Measurements from ENCODE around the gene FNDC3B. TPM values are rescaled to one million over a fixed set of nuclear protein-coding genes. Genes with fewer than 3 reads are reported as not detected.

Gene FNDC3B
- total and polyA plus RNA-seq, 2 of the 8 experiments (the other 6 are each of a cell fraction or from before 2014, with no cell fraction given) = 14.1 to 44.4 TPM

- Histone ChIP-seq H3K4ac (replicated peaks; ENCODE audit: insufficient read length, low read depth, low read length) (no peak overlapping the region), H2BK20ac (ENCODE audit: low read length) (no peak overlapping the region), H2BK15ac (ENCODE audit: low read length) (no peak overlapping the region), H3K36me3 (ENCODE audit: control insufficient read depth in 2 of 4, insufficient read depth in 4 of 4, low read length in 3 of 4) (no peaks in the 10 kb centered on the region), H2BK120ac (replicated peaks; ENCODE audit: low read depth, low read length) (no peak overlapping the region), H2BK12ac (ENCODE audit: low read depth, low read length) (no peak overlapping the region), H4K20me1 (replicated peaks in 1 of 2; ENCODE audit: control insufficient read depth in 1 of 2, insufficient read depth in 2 of 2, low read length in 2 of 2) (no peaks in the 10 kb centered on the region), H3K79me2 (ENCODE audit: control insufficient read depth in 1 of 2, insufficient read depth in 2 of 2, low read length in 2 of 2) (peaks cover 0 to 71% of the 10 kb centered on the region in 2 experiments; a peak in 2 of 4 replicates), H2AFZ (ENCODE audit: low read length) (no peak overlapping the region), H4K8ac (ENCODE audit: extremely low read depth, insufficient read depth, low read length) (no peak overlapping the region), H4K5ac (ENCODE audit: insufficient read length, low read depth, low read length) (no peak overlapping the region), H3K4me2 (ENCODE audit: insufficient read depth in 1 of 2, low read depth in 2 of 2, low read length in 2 of 2) (no peak overlapping the region), H3K27me3 (replicated peaks in 1 of 4; ENCODE audit: control insufficient read depth in 3 of 4, extremely low read depth in 1 of 4, insufficient read depth in 3 of 4, low read length in 3 of 4) (no peaks in the 10 kb centered on the region), H3K4me3 (ENCODE audit: extremely low read depth in 1 of 4, insufficient read depth in 2 of 4, low read depth in 3 of 4, low read length in 4 of 4) (no peak overlapping the region), H3K9me3 (ENCODE audit: insufficient read depth in 2 of 2, low read depth in 1 of 2, low read length in 1 of 2) (no peaks in the 10 kb centered on the region), H3K18ac (ENCODE audit: extremely low read depth, low read length) (no peak overlapping the region), H3K79me1 (ENCODE audit: low read depth, low read length) (no peaks in the 10 kb centered on the region; the same call in 1 of the 2 replicates), H3K4me1 (replicated peaks in 1 of 4; ENCODE audit: control insufficient read depth in 3 of 4, insufficient read depth in 4 of 4, low read length in 3 of 4) (peaks cover 6 to 20% (median 17%) of the 10 kb centered on the region in 4 experiments; a peak in 5 of 7 replicates), H3K56ac (replicated peaks; ENCODE audit: insufficient read length, low read depth, low read length) (no peak overlapping the region), H3K23ac (ENCODE audit: insufficient read length) (no peak overlapping the region), H2BK5ac (ENCODE audit: low read depth, low read length) (no peak overlapping the region), H3K9ac (replicated peaks in 1 of 4; ENCODE audit: extremely low read depth in 1 of 4, low read depth in 3 of 4, low read length in 3 of 4) (no peak overlapping the region), H2AK5ac (ENCODE audit: low read depth, low read length) (no peak overlapping the region), H3K27ac (ENCODE audit: low read depth, low read length) (no peak overlapping the region), H3K14ac (ENCODE audit: insufficient read length) (no peak overlapping the region), H4K91ac (replicated peaks; ENCODE audit: insufficient read length, low read length) (no peak overlapping the region), H3K23me2 (ENCODE audit: low read depth, low read length) (no peaks in the 10 kb centered on the region)
- ChIA-PET POLR2A (ENCODE audit: partially characterized antibody) (interaction anchor here (1.4 kb wide), 1 partner anchor 8 kb away, joined by 4 read pairs; no protein-coding TSS in a partner anchor), CTCF (ENCODE audit: partially characterized antibody) (interaction anchor here (0.6 to 2.7 kb wide), 18 partner anchors 8 to 168 kb away, joined by 3 to 15 read pairs (median 6); no protein-coding TSS in a partner anchor)
- FAIRE-seq (no peak), DNase-seq (ENCODE audit: low read depth in 1 of 2, low spot score in 2 of 2) (no peak)
- WGBS, 2 experiments (ENCODE audit: extremely low coverage in 1 of 2, insufficient coverage in 1 of 2, insufficient read length in 1 of 2, insufficient replicate concordance in 2 of 2, low coverage in 1 of 2, low lambda C conversion rate in 2 of 2, missing lambda C conversion rate in 1 of 2) = 88% methylated on average over 3 of the region's 3 CpGs; no CpG with 5 or more reads in 1 of the 2 experiments
- TF ChIP-seq SIRT6 (IDR thresholded peaks at IDR 0.05; ENCODE audit: low read length) = no peak
- TF ChIP-seq SP1 (IDR thresholded peaks at IDR 0.05; ENCODE audit: low read depth, low read length) = no peak
- no peak for TF ChIP-seq CEBPB (IDR thresholded peaks at IDR 0.05; ENCODE audit: low read depth, low read length)
- TF ChIP-seq SIN3A (conservative IDR thresholded peaks at IDR 0.05 in 1 of 2, IDR thresholded peaks at IDR 0.05 in 1 of 2; ENCODE audit: low read depth in 1 of 2, low read length in 2 of 2) = no peak
- no peak for TF ChIP-seq POU5F1 (IDR thresholded peaks at IDR 0.05; ENCODE audit: low read depth, low read length)
- TF ChIP-seq CTCF (IDR thresholded peaks at IDR 0.05; ENCODE audit: control extremely low read depth in 1 of 3, insufficient read depth in 1 of 3, low read depth in 1 of 3, low read length in 3 of 3) = no peak
- no peak for TF ChIP-seq CBX8 (IDR thresholded peaks at IDR 0.05; ENCODE audit: borderline replicate concordance, low read depth, low read length)
- TF ChIP-seq KDM1A (IDR thresholded peaks at IDR 0.05; ENCODE audit: borderline replicate concordance, low read length) = no peak
- no peak for TF ChIP-seq NANOG (IDR thresholded peaks at IDR 0.05; ENCODE audit: insufficient read depth, low read depth, low read length, poor library complexity, severe bottlenecking)
- TF ChIP-seq ASH2L (IDR thresholded peaks at IDR 0.05; ENCODE audit: low read length) = no peak
Measured at GRCh38 chr3:172167892-172168648, 128.7 kb downstream of the FNDC3B start.
